ENCODE data around the gene BMAL1. TPM values are rescaled to one million over a fixed set of nuclear protein-coding genes. Genes with fewer than 3 reads are reported as not detected.

BMAL1 gene
- total RNA-seq, 4 donors from 2014 or later, result 27.7 to 81.8 (median 41.0) TPM

GRCh38 chr11:13358596-13359270 is 81.1 kb downstream of the BMAL1 start:
- TF ChIP-seq CTCF (IDR thresholded peaks at IDR 0.05 in 4 of 5, conservative IDR thresholded peaks at IDR 0.05 in 1 of 5) (no peak), POLR2A (IDR thresholded peaks at IDR 0.05) (no peak)
- Histone ChIP-seq H3K4me1 (no peaks in the 10 kb centered on the region), H3K27me3 (no peaks in the 10 kb centered on the region), H3K36me3 (peaks cover 0 to 95% of the 10 kb centered on the region in 2 donors), H3K4me3 (no peak overlapping the region), H3K27ac (no peak overlapping the region), H3K9me3 (no peaks in the 10 kb centered on the region)
- ATAC-seq, result no peak
- intact Hi-C loops (cut with DNase I; ENCODE audit: low total_unique reads), result no loop called here
- no peak for DNase-seq
- in situ Hi-C loops (cut with MboI; ENCODE audit: low sequenced_read_pairs in 4 of 4), result loop anchor here in 1 of 4 donors (10.0 kb wide), 1 partner anchor 134 kb away; no protein-coding TSS in a partner anchor

- Histone ChIP-seq H3K9me3 (no peaks in the 10 kb centered on the region), H3K36me3 (peaks cover 2 to 95% of the 10 kb centered on the region in 2 donors), H3K4me3 (no peak overlapping the region), H3K27me3 (no peaks in the 10 kb centered on the region), H3K27ac (no peak overlapping the region), H3K4me1 (no peaks in the 10 kb centered on the region)
- intact Hi-C loops (cut with DNase I; ENCODE audit: low total_unique reads), result no loop called here
- TF ChIP-seq CTCF (IDR thresholded peaks at IDR 0.05 in 4 of 5, conservative IDR thresholded peaks at IDR 0.05 in 1 of 5), result no peak
- no peak for TF ChIP-seq POLR2A (IDR thresholded peaks at IDR 0.05)
- ATAC-seq, result no peak
- in situ Hi-C loops (cut with MboI; ENCODE audit: low sequenced_read_pairs in 4 of 4), result no loop called here
- no peak for DNase-seq
Observed at GRCh38 chr11:13362596-13363109, 85.1 kb downstream of the BMAL1 start.

GRCh38 chr11:13364388-13364787 is 86.8 kb downstream of the BMAL1 start:
- Histone ChIP-seq H3K27me3 (no peaks in the 10 kb centered on the region), H3K4me3 (no peak overlapping the region), H3K27ac (no peak overlapping the region), H3K4me1 (no peaks in the 10 kb centered on the region), H3K36me3 (peaks cover 2 to 95% of the 10 kb centered on the region in 2 donors), H3K9me3 (no peaks in the 10 kb centered on the region)
- DNase-seq (no peak), ATAC-seq (no peak)
- TF ChIP-seq CTCF (IDR thresholded peaks at IDR 0.05 in 4 of 5, conservative IDR thresholded peaks at IDR 0.05 in 1 of 5) (no peak), POLR2A (IDR thresholded peaks at IDR 0.05) (no peak)
- in situ Hi-C loops (cut with MboI; ENCODE audit: low sequenced_read_pairs in 4 of 4) (no loop called here), intact Hi-C loops (cut with DNase I; ENCODE audit: low total_unique reads) (no loop called here)

- DNase-seq, result no peak
- Histone ChIP-seq H3K27ac (no peak overlapping the region), H3K4me1 (no peaks in the 10 kb centered on the region), H3K4me3 (no peak overlapping the region), H3K9me3 (no peaks in the 10 kb centered on the region), H3K27me3 (no peaks in the 10 kb centered on the region), H3K36me3 (peaks cover 2 to 95% of the 10 kb centered on the region in 2 donors)
- ATAC-seq, result no peak
- no peak for TF ChIP-seq POLR2A (IDR thresholded peaks at IDR 0.05)
- TF ChIP-seq CTCF (IDR thresholded peaks at IDR 0.05 in 4 of 5, conservative IDR thresholded peaks at IDR 0.05 in 1 of 5), result no peak
- intact Hi-C loops (cut with DNase I; ENCODE audit: low total_unique reads), result no loop called here
- in situ Hi-C loops (cut with MboI; ENCODE audit: low sequenced_read_pairs in 4 of 4), result no loop called here
Observed at GRCh38 chr11:13366266-13367026, 88.9 kb downstream of the BMAL1 start.

Data from gastrocnemius medialis (tissue), 4 donors.